ENCODE data around the gene UVRAG. TPM values are rescaled to one million over a fixed set of nuclear protein-coding genes. Genes with fewer than 3 reads are reported as not detected.

UVRAG gene
- total and polyA plus RNA-seq, 2 donors from 2014 or later = 7.2 to 27.9 TPM

- intact Hi-C loops (cut with DNase I) = no loop called here
- FAIRE-seq (no peak), DNase-seq (peak in 1 of 5 donors; percentile 35)
- Histone ChIP-seq H3K4me1 (ENCODE audit: control insufficient read depth in 2 of 3, insufficient read depth in 2 of 3, low read depth in 1 of 3, low read length in 3 of 3) (peaks cover 0 to 5% (median 2%) of the 10 kb centered on the region in 3 donors), H3K36me3 (ENCODE audit: control insufficient read depth in 2 of 3, insufficient read depth in 3 of 3, low read length in 3 of 3) (no peaks in the 10 kb centered on the region), H3K27ac (ENCODE audit: low read depth in 2 of 2, low read length in 2 of 2) (no peak overlapping the region), H3K9ac (ENCODE audit: low read length in 3 of 3) (no peak overlapping the region), H3K27me3 (ENCODE audit: control insufficient read depth, insufficient read depth, low read length) (no peaks in the 10 kb centered on the region), H3K9me3 (ENCODE audit: control insufficient read depth in 2 of 3, insufficient read depth in 1 of 3, low read length in 3 of 3) (no peaks in the 10 kb centered on the region), H3K4me3 (ENCODE audit: low read length in 3 of 3) (no peak overlapping the region)
- TF ChIP-seq CTCF (IDR thresholded peaks at IDR 0.05; ENCODE audit: borderline replicate concordance, extremely low read depth, insufficient read depth) = no peak
Measured at GRCh38 chr11:75784506-75784905, 30.5 kb upstream of the UVRAG start.

- FAIRE-seq (no peak), DNase-seq (peak in 1 of 5 donors; percentile 52)
- Histone ChIP-seq H3K27ac (ENCODE audit: low read depth in 2 of 2, low read length in 2 of 2) (no peak overlapping the region), H3K27me3 (ENCODE audit: control insufficient read depth, insufficient read depth, low read length) (no peaks in the 10 kb centered on the region), H3K4me1 (ENCODE audit: control insufficient read depth in 2 of 3, insufficient read depth in 2 of 3, low read depth in 1 of 3, low read length in 3 of 3) (peaks cover 0 to 5% (median 2%) of the 10 kb centered on the region in 3 donors), H3K9ac (ENCODE audit: low read length in 3 of 3) (no peak overlapping the region), H3K36me3 (ENCODE audit: control insufficient read depth in 2 of 3, insufficient read depth in 3 of 3, low read length in 3 of 3) (no peaks in the 10 kb centered on the region), H3K4me3 (ENCODE audit: low read length in 3 of 3) (no peak overlapping the region), H3K9me3 (ENCODE audit: control insufficient read depth in 2 of 3, insufficient read depth in 1 of 3, low read length in 3 of 3) (no peaks in the 10 kb centered on the region)
- no peak for TF ChIP-seq CTCF (IDR thresholded peaks at IDR 0.05; ENCODE audit: borderline replicate concordance, extremely low read depth, insufficient read depth)
- intact Hi-C loops (cut with DNase I) = no loop called here
Measured at GRCh38 chr11:75785187-75785586, 29.8 kb upstream of the UVRAG start.

GRCh38 chr11:75786101-75786736 lies 28.8 kb upstream of the UVRAG start:
- H3K4me3 ChIP-seq (ENCODE audit: low read length in 3 of 3) = no peak overlapping the region
- no peaks in the 10 kb centered on the region for H3K9me3 ChIP-seq (ENCODE audit: control insufficient read depth in 2 of 3, insufficient read depth in 1 of 3, low read length in 3 of 3)
- H3K36me3 ChIP-seq (ENCODE audit: control insufficient read depth in 2 of 3, insufficient read depth in 3 of 3, low read length in 3 of 3) = no peaks in the 10 kb centered on the region
- TF ChIP-seq CTCF (IDR thresholded peaks at IDR 0.05; ENCODE audit: borderline replicate concordance, extremely low read depth, insufficient read depth) = no peak
- no peak overlapping the region for H3K9ac ChIP-seq (ENCODE audit: low read length in 3 of 3)
- DNase-seq (peak; percentile 79 to 83 (median 82)), FAIRE-seq (no peak)
- intact Hi-C loops (cut with DNase I) = no loop called here
- no peak overlapping the region for H3K27ac ChIP-seq (ENCODE audit: low read depth in 2 of 2, low read length in 2 of 2)
- peaks cover 0 to 5% (median 2%) of the 10 kb centered on the region in 3 donors for H3K4me1 ChIP-seq (ENCODE audit: control insufficient read depth in 2 of 3, insufficient read depth in 2 of 3, low read depth in 1 of 3, low read length in 3 of 3)
- no peaks in the 10 kb centered on the region for H3K27me3 ChIP-seq (ENCODE audit: control insufficient read depth, insufficient read depth, low read length)

GRCh38 chr11:75789521-75789920 lies 25.5 kb upstream of the UVRAG start:
- Histone ChIP-seq H3K9me3 (ENCODE audit: control insufficient read depth in 2 of 3, insufficient read depth in 1 of 3, low read length in 3 of 3) (no peaks in the 10 kb centered on the region), H3K27me3 (ENCODE audit: control insufficient read depth, insufficient read depth, low read length) (no peaks in the 10 kb centered on the region), H3K9ac (ENCODE audit: low read length in 3 of 3) (no peak overlapping the region), H3K36me3 (ENCODE audit: control insufficient read depth in 2 of 3, insufficient read depth in 3 of 3, low read length in 3 of 3) (no peaks in the 10 kb centered on the region), H3K4me3 (ENCODE audit: low read length in 3 of 3) (no peak overlapping the region), H3K27ac (ENCODE audit: low read depth in 2 of 2, low read length in 2 of 2) (no peak overlapping the region), H3K4me1 (ENCODE audit: control insufficient read depth in 2 of 3, insufficient read depth in 2 of 3, low read depth in 1 of 3, low read length in 3 of 3) (peaks cover 0 to 5% (median 2%) of the 10 kb centered on the region in 3 donors)
- no peak for TF ChIP-seq CTCF (IDR thresholded peaks at IDR 0.05; ENCODE audit: borderline replicate concordance, extremely low read depth, insufficient read depth)
- intact Hi-C loops (cut with DNase I) = no loop called here
- FAIRE-seq (no peak), DNase-seq (no peak)

Measured in kidney (tissue), 14 donors.